HepG2 (cell line): ENCODE results near the gene ZFPL1. TPM values are rescaled to one million over a fixed set of nuclear protein-coding genes. Genes with fewer than 3 reads are reported as not detected.

Experiments
- BRD4 ChIP-seq: sonication (generic); formaldehyde crosslinking; IDR thresholded peaks from 2 replicates; pipeline ENCODE4 v1.4.0; 2020; ENCODE audit warnings: missing genetic modification reagents
- CREB1 ChIP-seq, 2 experiments: fragments of 450-650 bp in 1 of 2; IDR thresholded peaks; 2 replicates each; pipeline ENCODE4 v1.6.1; 2016 to 2017; ENCODE audit warnings: control low read depth in 1 of 2, mild to moderate bottlenecking in 1 of 2, missing compliant biosample characterization in 1 of 2, missing genetic modification characterization in 1 of 2
- GATAD2A ChIP-seq: IDR thresholded peaks from 2 replicates; pipeline ENCODE4 v1.6.1; 2016
- NCOA5 ChIP-seq: sonication (generic); formaldehyde crosslinking; IDR thresholded peaks from 2 replicates; pipeline ENCODE4 v1.4.0; 2020; ENCODE audit warnings: missing genetic modification reagents
- PHF21A ChIP-seq: sonication (generic); formaldehyde crosslinking; IDR thresholded peaks from 2 replicates; pipeline ENCODE4 v1.5.0; 2020; ENCODE audit warnings: mild to moderate bottlenecking, missing genetic modification reagents
- REPIN1 ChIP-seq: sonication (generic); formaldehyde crosslinking; IDR thresholded peaks from 2 replicates; pipeline ENCODE4 v1.8.0; 2022; ENCODE audit warnings: missing genetic modification reagents, low read depth, mild to moderate bottlenecking, borderline replicate concordance
- SETDB1 ChIP-seq: sonication (generic); formaldehyde crosslinking; IDR thresholded peaks from 2 replicates; pipeline ENCODE4 v1.5.1; 2020; ENCODE audit warnings: missing genetic modification reagents, mild to moderate bottlenecking, borderline replicate concordance
- SRF ChIP-seq: IDR thresholded peaks from 2 replicates; pipeline ENCODE4 v1.6.1; 2011; ENCODE audit warnings: mild to moderate bottlenecking, low read depth, low read length, moderate library complexity
- TCF12 ChIP-seq, 2 experiments: fragments of 450-650 bp in 1 of 2; sonication (generic) in 1 of 2; formaldehyde crosslinking in 1 of 2; IDR thresholded peaks; 2 replicates each; pipeline versions ENCODE4 v1.6.1 to v1.8.0; 2017 to 2022; ENCODE audit warnings: antibody characterized with exemption in 1 of 2, mild to moderate bottlenecking in 1 of 2, missing genetic modification reagents in 1 of 2, moderate library complexity in 1 of 2
- ZNF205 ChIP-seq: IDR thresholded peaks from 2 replicates; pipeline ENCODE4 v1.6.1; 2018; ENCODE audit warnings: missing biosample characterization, missing genetic modification reagents
- polyA plus RNA-seq, 8 experiments: library from polyadenylated mRNA; depleted of rRNA in 3 of 8; stranded (reverse) in 7 of 8; unstranded in 1 of 8; fragments of >200 nt; fragmentation: Illumina TruSeq in 4 of 8; extraction: Trizol in 4 of 8; gene quantifications; 2 replicates each; pipeline versions ENCODE4 v1.2.1 to v1.2.3, GENCODE V29; 2011 to 2016; ENCODE audit warnings: low read depth in 4 of 8, missing spikeins in 1 of 8, mixed read lengths in 1 of 8; ENCODE audit not compliant: insufficient read depth in 1 of 8
- total RNA-seq, 5 experiments: library from RNA; depleted of rRNA; stranded (reverse); fragments of >200 nt; fragmentation: Illumina TruSeq; extraction: Trizol; gene quantifications; 2 replicates each; pipeline ENCODE4 v1.2.3, GENCODE V29; 2016; ENCODE audit warnings: low read depth in 1 of 5
- TF ChIP-seq, protein P1 (sequence below): sonication (generic); formaldehyde crosslinking; IDR thresholded peaks from 2 replicates; pipeline ENCODE4 v1.5.0; 2020; ENCODE audit warnings: mild to moderate bottlenecking, missing genetic modification reagents
- TF ChIP-seq, protein P2 (sequence below): sonication (generic); formaldehyde crosslinking; IDR thresholded peaks from 2 replicates; pipeline ENCODE4 v1.4.0; 2020; ENCODE audit warnings: missing genetic modification reagents
- TF ChIP-seq, protein P3 (sequence below): sonication (generic); formaldehyde crosslinking; IDR thresholded peaks from 2 replicates; pipeline ENCODE4 v1.5.0; 2020; ENCODE audit warnings: missing genetic modification reagents
- TF ChIP-seq, protein P4 (sequence below): sonication (generic); formaldehyde crosslinking; IDR thresholded peaks from 2 replicates; pipeline ENCODE4 v1.8.0; 2022; ENCODE audit warnings: mild to moderate bottlenecking, missing genetic modification reagents, borderline replicate concordance
- TF ChIP-seq, protein P5 (sequence below): sonication (generic); formaldehyde crosslinking; IDR thresholded peaks from 2 replicates; pipeline ENCODE4 v1.4.0; 2020; ENCODE audit warnings: mild to moderate bottlenecking, missing genetic modification reagents
- TF ChIP-seq, protein P6 (sequence below): sonication (generic); formaldehyde crosslinking; IDR thresholded peaks from 2 replicates; pipeline ENCODE4 v1.4.0; 2020; ENCODE audit warnings: missing genetic modification reagents
- TF ChIP-seq, protein P7 (sequence below): sonication (generic); formaldehyde crosslinking; conservative IDR thresholded peaks from 2 replicates; pipeline ENCODE4 v1.4.0; 2020; ENCODE audit warnings: missing genetic modification reagents

ZFPL1 gene
- total and polyA plus RNA-seq, 2 of the 13 experiments (the other 11 are each of a cell fraction or from before 2014, with no cell fraction given) = 32.2 to 56.0 TPM

DNA sequence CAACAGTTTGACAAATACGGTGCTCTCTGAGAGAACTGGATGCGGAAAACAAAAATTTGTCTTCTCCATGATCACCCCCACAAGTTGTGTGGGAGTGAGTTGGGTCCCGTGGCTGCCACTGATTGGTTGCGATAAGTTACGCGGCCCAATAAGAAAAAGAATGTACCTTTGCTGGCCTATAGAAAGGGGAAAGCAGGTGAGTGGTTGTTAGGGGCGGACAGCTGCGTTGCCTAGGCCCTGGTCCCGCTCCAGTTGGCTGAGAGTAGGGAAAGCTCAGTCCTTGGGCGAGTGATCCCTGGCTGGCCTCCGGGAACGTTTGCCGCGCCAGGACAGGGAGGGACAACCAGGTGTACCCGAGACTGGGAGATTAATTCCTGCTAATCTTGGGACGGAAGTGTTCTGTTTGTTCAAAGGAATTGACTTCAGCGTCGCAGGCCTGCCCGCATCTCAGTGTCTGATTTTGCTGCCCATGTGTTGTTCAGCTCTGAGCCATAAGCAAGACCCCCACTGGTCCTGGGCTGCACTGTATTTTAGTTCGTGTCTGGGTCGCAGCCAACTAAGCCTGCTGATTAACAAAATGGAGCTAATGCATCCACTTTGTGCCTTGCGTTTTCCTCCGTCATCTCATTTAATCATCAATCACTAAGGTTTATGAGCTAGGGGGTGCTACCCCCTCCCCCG is 51.1 kb downstream of the ZFPL1 start (continued):
- TF ChIP-seq, protein P1, sequence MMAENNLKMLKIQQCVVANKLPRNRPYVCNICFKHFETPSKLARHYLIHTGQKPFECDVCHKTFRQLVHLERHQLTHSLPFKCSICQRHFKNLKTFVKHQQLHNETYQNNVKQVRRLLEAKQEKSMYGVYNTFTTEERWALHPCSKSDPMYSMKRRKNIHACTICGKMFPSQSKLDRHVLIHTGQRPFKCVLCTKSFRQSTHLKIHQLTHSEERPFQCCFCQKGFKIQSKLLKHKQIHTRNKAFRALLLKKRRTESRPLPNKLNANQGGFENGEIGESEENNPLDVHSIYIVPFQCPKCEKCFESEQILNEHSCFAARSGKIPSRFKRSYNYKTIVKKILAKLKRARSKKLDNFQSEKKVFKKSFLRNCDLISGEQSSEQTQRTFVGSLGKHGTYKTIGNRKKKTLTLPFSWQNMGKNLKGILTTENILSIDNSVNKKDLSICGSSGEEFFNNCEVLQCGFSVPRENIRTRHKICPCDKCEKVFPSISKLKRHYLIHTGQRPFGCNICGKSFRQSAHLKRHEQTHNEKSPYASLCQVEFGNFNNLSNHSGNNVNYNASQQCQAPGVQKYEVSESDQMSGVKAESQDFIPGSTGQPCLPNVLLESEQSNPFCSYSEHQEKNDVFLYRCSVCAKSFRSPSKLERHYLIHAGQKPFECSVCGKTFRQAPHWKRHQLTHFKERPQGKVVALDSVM (CRISPR knock-in tag) = no peak
- TF ChIP-seq NCOA5 (CRISPR knock-in tag) (no peak), ZNF205 (CRISPR knock-in tag) (no peak), GATAD2A (no peak), PHF21A (CRISPR knock-in tag) (peak; percentile 85), REPIN1 (CRISPR knock-in tag) (0 out of 2 replicates have a peak, but pooled peaks have one; percentile 15), CREB1 (IDR thresholded peaks at IDR 0.05) (peak; percentile 31; the same call in 1 of the 2 replicates), CREB1 (CRISPR knock-in tag; IDR thresholded peaks at IDR 0.05) (no peak; the same call in 1 of the 2 replicates), BRD4 (CRISPR knock-in tag) (no peak), SETDB1 (CRISPR knock-in tag) (no peak), SRF (no peak), TCF12 (IDR thresholded peaks at IDR 0.05) (no peak), TCF12 (CRISPR knock-in tag; IDR thresholded peaks at IDR 0.05) (no peak)
- TF ChIP-seq, protein P2, sequence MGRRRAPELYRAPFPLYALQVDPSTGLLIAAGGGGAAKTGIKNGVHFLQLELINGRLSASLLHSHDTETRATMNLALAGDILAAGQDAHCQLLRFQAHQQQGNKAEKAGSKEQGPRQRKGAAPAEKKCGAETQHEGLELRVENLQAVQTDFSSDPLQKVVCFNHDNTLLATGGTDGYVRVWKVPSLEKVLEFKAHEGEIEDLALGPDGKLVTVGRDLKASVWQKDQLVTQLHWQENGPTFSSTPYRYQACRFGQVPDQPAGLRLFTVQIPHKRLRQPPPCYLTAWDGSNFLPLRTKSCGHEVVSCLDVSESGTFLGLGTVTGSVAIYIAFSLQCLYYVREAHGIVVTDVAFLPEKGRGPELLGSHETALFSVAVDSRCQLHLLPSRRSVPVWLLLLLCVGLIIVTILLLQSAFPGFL (CRISPR knock-in tag) = no peak
- TF ChIP-seq, protein P3, sequence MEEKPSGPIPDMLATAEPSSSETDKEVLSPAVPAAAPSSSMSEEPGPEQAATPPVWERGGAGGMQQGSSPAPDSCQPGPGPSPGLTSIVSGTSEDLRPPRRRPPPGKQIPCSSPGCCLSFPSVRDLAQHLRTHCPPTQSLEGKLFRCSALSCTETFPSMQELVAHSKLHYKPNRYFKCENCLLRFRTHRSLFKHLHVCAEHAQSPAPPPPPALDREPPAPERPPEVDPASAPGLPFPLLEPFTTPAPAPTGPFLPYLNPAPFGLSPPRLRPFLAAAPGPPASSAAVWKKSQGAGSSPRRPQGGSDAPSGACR (CRISPR knock-in tag) = no peak
- TF ChIP-seq, protein P4, sequence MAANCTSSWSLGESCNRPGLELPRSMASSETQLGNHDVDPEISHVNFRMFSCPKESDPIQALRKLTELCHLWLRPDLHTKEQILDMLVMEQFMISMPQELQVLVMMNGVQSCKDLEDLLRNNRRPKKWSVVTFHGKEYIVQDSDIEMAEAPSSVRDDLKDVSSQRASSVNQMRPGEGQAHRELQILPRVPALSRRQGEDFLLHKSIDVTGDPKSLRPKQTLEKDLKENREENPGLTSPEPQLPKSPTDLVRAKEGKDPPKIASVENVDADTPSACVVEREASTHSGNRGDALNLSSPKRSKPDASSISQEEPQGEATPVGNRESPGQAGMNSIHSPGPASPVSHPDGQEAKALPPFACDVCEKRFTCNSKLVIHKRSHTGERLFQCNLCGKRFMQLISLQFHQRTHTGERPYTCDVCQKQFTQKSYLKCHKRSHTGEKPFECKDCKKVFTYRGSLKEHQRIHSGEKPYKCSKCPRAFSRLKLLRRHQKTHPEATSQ (CRISPR knock-in tag) = no peak; the same call in 1 of the 2 replicates
- TF ChIP-seq, protein P5, sequence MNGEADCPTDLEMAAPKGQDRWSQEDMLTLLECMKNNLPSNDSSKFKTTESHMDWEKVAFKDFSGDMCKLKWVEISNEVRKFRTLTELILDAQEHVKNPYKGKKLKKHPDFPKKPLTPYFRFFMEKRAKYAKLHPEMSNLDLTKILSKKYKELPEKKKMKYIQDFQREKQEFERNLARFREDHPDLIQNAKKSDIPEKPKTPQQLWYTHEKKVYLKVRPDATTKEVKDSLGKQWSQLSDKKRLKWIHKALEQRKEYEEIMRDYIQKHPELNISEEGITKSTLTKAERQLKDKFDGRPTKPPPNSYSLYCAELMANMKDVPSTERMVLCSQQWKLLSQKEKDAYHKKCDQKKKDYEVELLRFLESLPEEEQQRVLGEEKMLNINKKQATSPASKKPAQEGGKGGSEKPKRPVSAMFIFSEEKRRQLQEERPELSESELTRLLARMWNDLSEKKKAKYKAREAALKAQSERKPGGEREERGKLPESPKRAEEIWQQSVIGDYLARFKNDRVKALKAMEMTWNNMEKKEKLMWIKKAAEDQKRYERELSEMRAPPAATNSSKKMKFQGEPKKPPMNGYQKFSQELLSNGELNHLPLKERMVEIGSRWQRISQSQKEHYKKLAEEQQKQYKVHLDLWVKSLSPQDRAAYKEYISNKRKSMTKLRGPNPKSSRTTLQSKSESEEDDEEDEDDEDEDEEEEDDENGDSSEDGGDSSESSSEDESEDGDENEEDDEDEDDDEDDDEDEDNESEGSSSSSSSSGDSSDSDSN (CRISPR knock-in tag) = no peak; the same call in 1 of the 2 replicates
- TF ChIP-seq, protein P6, sequence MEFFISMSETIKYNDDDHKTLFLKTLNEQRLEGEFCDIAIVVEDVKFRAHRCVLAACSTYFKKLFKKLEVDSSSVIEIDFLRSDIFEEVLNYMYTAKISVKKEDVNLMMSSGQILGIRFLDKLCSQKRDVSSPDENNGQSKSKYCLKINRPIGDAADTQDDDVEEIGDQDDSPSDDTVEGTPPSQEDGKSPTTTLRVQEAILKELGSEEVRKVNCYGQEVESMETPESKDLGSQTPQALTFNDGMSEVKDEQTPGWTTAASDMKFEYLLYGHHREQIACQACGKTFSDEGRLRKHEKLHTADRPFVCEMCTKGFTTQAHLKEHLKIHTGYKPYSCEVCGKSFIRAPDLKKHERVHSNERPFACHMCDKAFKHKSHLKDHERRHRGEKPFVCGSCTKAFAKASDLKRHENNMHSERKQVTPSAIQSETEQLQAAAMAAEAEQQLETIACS (CRISPR knock-in tag) = no peak
- TF ChIP-seq, protein P7, sequence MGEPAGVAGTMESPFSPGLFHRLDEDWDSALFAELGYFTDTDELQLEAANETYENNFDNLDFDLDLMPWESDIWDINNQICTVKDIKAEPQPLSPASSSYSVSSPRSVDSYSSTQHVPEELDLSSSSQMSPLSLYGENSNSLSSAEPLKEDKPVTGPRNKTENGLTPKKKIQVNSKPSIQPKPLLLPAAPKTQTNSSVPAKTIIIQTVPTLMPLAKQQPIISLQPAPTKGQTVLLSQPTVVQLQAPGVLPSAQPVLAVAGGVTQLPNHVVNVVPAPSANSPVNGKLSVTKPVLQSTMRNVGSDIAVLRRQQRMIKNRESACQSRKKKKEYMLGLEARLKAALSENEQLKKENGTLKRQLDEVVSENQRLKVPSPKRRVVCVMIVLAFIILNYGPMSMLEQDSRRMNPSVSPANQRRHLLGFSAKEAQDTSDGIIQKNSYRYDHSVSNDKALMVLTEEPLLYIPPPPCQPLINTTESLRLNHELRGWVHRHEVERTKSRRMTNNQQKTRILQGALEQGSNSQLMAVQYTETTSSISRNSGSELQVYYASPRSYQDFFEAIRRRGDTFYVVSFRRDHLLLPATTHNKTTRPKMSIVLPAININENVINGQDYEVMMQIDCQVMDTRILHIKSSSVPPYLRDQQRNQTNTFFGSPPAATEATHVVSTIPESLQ = no peak
